GM11168 (cell line): ENCODE measurements around the gene OPALIN.

ENCODE experiments used
- in situ Hi-C: fragments of 300-500 bp; cut with MboI; formaldehyde crosslinking; loops from one replicate; pipeline ENCODE4 v1.12.0; 2022; ENCODE audit warnings: low sequenced_read_pairs; ENCODE audit not compliant: unreplicated experiment

Gene OPALIN

GRCh38 chr10:96341219-96342182 lies 17.3 kb downstream of the OPALIN start:
- in situ Hi-C loops: no loop called here

- in situ Hi-C loops: no loop called here
These were observed 18.6 kb downstream of the OPALIN start for GRCh38 chr10:96339956-96340904.

GRCh38 chr10:96339383-96339782 lies 19.4 kb downstream of the OPALIN start:
- in situ Hi-C loops: no loop called here

GRCh38 chr10:96338279-96338925 lies 20.4 kb downstream of the OPALIN start:
- in situ Hi-C loops: no loop called here

- in situ Hi-C loops: no loop called here
These were observed 21.7 kb downstream of the OPALIN start for GRCh38 chr10:96337106-96337505.

- in situ Hi-C loops: no loop called here
These were observed 23.9 kb downstream of the OPALIN start for GRCh38 chr10:96334616-96335526.

- in situ Hi-C loops: no loop called here
These were observed 25.7 kb downstream of the OPALIN start for GRCh38 chr10:96333101-96333500.

GRCh38 chr10:96327462-96327861 lies 31.3 kb downstream of the OPALIN start:
- in situ Hi-C loops: no loop called here

GRCh38 chr10:96325719-96326373 lies 33.0 kb downstream of the OPALIN start:
- in situ Hi-C loops: no loop called here

- in situ Hi-C loops: loop anchor here (25.0 kb wide), 1 partner anchor 312 kb away; no protein-coding TSS in a partner anchor
These were observed 34.4 kb downstream of the OPALIN start for GRCh38 chr10:96324447-96324846.

GRCh38 chr10:96322275-96322674 lies 36.5 kb downstream of the OPALIN start:
- in situ Hi-C loops: loop anchor here (25.0 kb wide), 1 partner anchor 310 kb away; no protein-coding TSS in a partner anchor

- in situ Hi-C loops: loop anchor here (25.0 kb wide), 1 partner anchor 310 kb away; no protein-coding TSS in a partner anchor
These were observed 37.0 kb downstream of the OPALIN start for GRCh38 chr10:96321822-96322221.

- in situ Hi-C loops: loop anchor here (25.0 kb wide), 1 partner anchor 308 kb away; no protein-coding TSS in a partner anchor
These were observed 38.9 kb downstream of the OPALIN start for GRCh38 chr10:96319754-96320474.

- in situ Hi-C loops: loop anchor here (25.0 kb wide), 1 partner anchor 305 kb away; no protein-coding TSS in a partner anchor
These were observed 41.6 kb downstream of the OPALIN start for GRCh38 chr10:96317067-96317833.

- in situ Hi-C loops: loop anchor here (25.0 kb wide), 1 partner anchor 301 kb away; no protein-coding TSS in a partner anchor
These were observed 45.5 kb downstream of the OPALIN start for GRCh38 chr10:96313344-96313743.

GRCh38 chr10:96311180-96311715 lies 47.6 kb downstream of the OPALIN start:
- in situ Hi-C loops: loop anchor here (25.0 kb wide), 1 partner anchor 299 kb away; no protein-coding TSS in a partner anchor

- in situ Hi-C loops: loop anchor here (25.0 kb wide), 1 partner anchor 298 kb away; no protein-coding TSS in a partner anchor
These were observed 48.5 kb downstream of the OPALIN start for GRCh38 chr10:96310321-96310669.
